ENCODE measurements around the gene CCDC167. TPM values are rescaled to one million over a fixed set of nuclear protein-coding genes. Genes with fewer than 3 reads are reported as not detected.

The CCDC167 gene
- total and polyA plus RNA-seq, 2 of the 8 experiments (the other 6 are each of a cell fraction or from before 2014, with no cell fraction given), result 11.0 to 26.5 TPM

DNA sequence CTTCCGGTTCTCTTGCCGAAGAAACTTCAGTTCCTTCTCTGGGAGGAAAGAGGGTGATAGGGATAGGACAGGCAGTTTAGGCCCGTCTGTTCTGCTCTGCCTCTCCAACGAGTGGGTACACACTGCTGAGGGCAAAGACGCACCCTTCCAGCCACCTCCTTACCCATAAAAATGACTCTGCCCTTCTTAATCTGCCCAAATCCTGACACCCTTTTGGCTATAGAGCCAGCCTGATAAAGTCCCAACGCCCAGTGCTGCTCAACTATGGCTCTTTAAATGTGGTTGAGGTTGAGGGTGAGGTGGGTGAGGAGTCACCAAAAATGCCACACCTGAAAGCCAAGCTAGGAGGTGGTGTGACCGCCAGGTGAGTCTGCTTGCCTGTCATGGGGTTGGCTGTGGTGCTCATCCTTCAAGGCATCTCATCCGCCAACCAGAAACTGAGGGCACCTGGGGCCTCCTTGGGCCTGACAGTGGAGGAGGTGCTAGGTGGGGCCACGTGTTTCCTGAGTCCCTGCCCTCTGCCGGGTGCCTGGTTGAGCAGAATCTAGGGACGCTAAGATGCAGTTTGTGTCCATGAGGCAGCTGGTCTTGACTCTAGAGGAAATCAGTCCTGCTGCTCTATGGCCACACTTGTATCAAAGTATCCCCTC, 16.3 kb downstream of the CCDC167 start:
- H3K36me3 ChIP-seq (ENCODE audit: control insufficient read depth in 2 of 4, insufficient read depth in 4 of 4, low read length in 3 of 4), result peaks cover 0 to 11% (median 5%) of the 10 kb centered on the region in 4 experiments; a peak in 4 of 8 replicates
- no peak for FAIRE-seq
- TF ChIP-seq BACH1 (IDR thresholded peaks at IDR 0.05; ENCODE audit: low read length) (no peak), MAX (IDR thresholded peaks at IDR 0.05) (no peak), CHD2 (IDR thresholded peaks at IDR 0.05; ENCODE audit: low read length) (no peak), E2F6 (IDR thresholded peaks at IDR 0.05) (no peak), EZH2 (IDR thresholded peaks at IDR 0.05; ENCODE audit: low read depth, low read length, severe bottlenecking) (no peak), TBP (IDR thresholded peaks at IDR 0.05; ENCODE audit: low read depth, low read length) (no peak)

More for the DNA sequence above, 16.3 kb downstream of the CCDC167 start:
- no peak overlapping the region for H2BK120ac ChIP-seq (replicated peaks; ENCODE audit: low read depth, low read length)
- H3K4me3 ChIP-seq (ENCODE audit: extremely low read depth in 1 of 4, insufficient read depth in 2 of 4, low read depth in 3 of 4, low read length in 4 of 4), result no peak overlapping the region
- H4K91ac ChIP-seq (replicated peaks; ENCODE audit: insufficient read length, low read length), result no peak overlapping the region
- H3K9me3 ChIP-seq (ENCODE audit: insufficient read depth in 2 of 2, low read depth in 1 of 2, low read length in 1 of 2), result no peaks in the 10 kb centered on the region
- H2BK20ac ChIP-seq (ENCODE audit: low read length), result no peak overlapping the region
- H3K18ac ChIP-seq (ENCODE audit: extremely low read depth, low read length), result no peak overlapping the region
- H3K4me2 ChIP-seq (ENCODE audit: insufficient read depth in 1 of 2, low read depth in 2 of 2, low read length in 2 of 2), result no peak overlapping the region
- no peak overlapping the region; the same call in 1 of the 2 replicates for H2BK15ac ChIP-seq (ENCODE audit: low read length)
- H4K5ac ChIP-seq (ENCODE audit: insufficient read length, low read depth, low read length), result no peak overlapping the region
- H3K14ac ChIP-seq (ENCODE audit: insufficient read length), result no peak overlapping the region
- H3K27ac ChIP-seq (ENCODE audit: low read depth, low read length), result no peak overlapping the region
- DNase-seq (ENCODE audit: low read depth in 1 of 2, low spot score in 2 of 2), result no peak
- H3K9ac ChIP-seq (replicated peaks in 1 of 4; ENCODE audit: extremely low read depth in 1 of 4, low read depth in 3 of 4, low read length in 3 of 4), result no peak overlapping the region
- no peaks in the 10 kb centered on the region for H3K23me2 ChIP-seq (ENCODE audit: low read depth, low read length)
- ChIA-PET POLR2A (ENCODE audit: partially characterized antibody) (no interaction called here), CTCF (ENCODE audit: partially characterized antibody) (interaction anchor here (0.6 to 2.6 kb wide), 14 partner anchors 8 to 270 kb away, joined by 3 to 11 read pairs (median 4); no protein-coding TSS in a partner anchor)
- no peaks in the 10 kb centered on the region for H3K79me2 ChIP-seq (ENCODE audit: control insufficient read depth in 1 of 2, insufficient read depth in 2 of 2, low read length in 2 of 2)
- no peak overlapping the region for H4K8ac ChIP-seq (ENCODE audit: extremely low read depth, insufficient read depth, low read length)
- H3K56ac ChIP-seq (replicated peaks; ENCODE audit: insufficient read length, low read depth, low read length), result no peak overlapping the region
- H3K79me1 ChIP-seq (ENCODE audit: low read depth, low read length), result no peaks in the 10 kb centered on the region
- peaks cover 0 to 11% of the 10 kb centered on the region in 2 experiments for H4K20me1 ChIP-seq (replicated peaks in 1 of 2; ENCODE audit: control insufficient read depth in 1 of 2, insufficient read depth in 2 of 2, low read length in 2 of 2)
- H3K4me1 ChIP-seq (replicated peaks in 1 of 4; ENCODE audit: control insufficient read depth in 3 of 4, insufficient read depth in 4 of 4, low read length in 3 of 4), result peaks cover 0 to 15% (median 4%) of the 10 kb centered on the region in 4 experiments; a peak in 5 of 7 replicates
- WGBS, 2 experiments (ENCODE audit: extremely low coverage in 1 of 2, insufficient coverage in 1 of 2, insufficient read length in 1 of 2, insufficient replicate concordance in 2 of 2, low coverage in 1 of 2, low lambda C conversion rate in 2 of 2, missing lambda C conversion rate in 1 of 2), result 92% methylated on average over 11 of the region's 11 CpGs; no CpG with 5 or more reads in 1 of the 2 experiments
- no peak overlapping the region for H2AK5ac ChIP-seq (ENCODE audit: low read depth, low read length)
- no peaks in the 10 kb centered on the region for H3K27me3 ChIP-seq (replicated peaks in 1 of 4; ENCODE audit: control insufficient read depth in 3 of 4, extremely low read depth in 1 of 4, insufficient read depth in 3 of 4, low read length in 3 of 4)
- H2BK12ac ChIP-seq (ENCODE audit: low read depth, low read length), result no peak overlapping the region
- no peak overlapping the region for H2AFZ ChIP-seq (ENCODE audit: low read length)
- no peak overlapping the region for H3K4ac ChIP-seq (replicated peaks; ENCODE audit: insufficient read length, low read depth, low read length)
- no peak overlapping the region for H2BK5ac ChIP-seq (ENCODE audit: low read depth, low read length)
- no peak overlapping the region for H3K23ac ChIP-seq (ENCODE audit: insufficient read length)
